PC-3 (cell line): ENCODE measurements around the gene MVB12B. TPM values are rescaled to one million over a fixed set of nuclear protein-coding genes. Genes with fewer than 3 reads are reported as not detected.

Experiments used
- ATAC-seq: fragments of 200-7000 bp; cut with Tn5 transposase; 2 replicates; pipeline ENCODE4 v1.9.1; 2020; ENCODE audit warnings: mild to moderate bottlenecking, moderate library complexity
- BruUV-seq: library from RNA; stranded (reverse); fragments of 400-500 nt; replicated peaks from 2 replicates; lab custom pipeline; 2021; lab: Mats Ljungman, UMichigan
- CTCF ChIA-PET: fragments of 300-600 bp; sonication (Branson Sonifier 250); formaldehyde crosslinking; loops from one replicate; lab custom pipeline; 2022; ENCODE audit warnings: antibody characterized with exemption; lab: Charles Lee
- POLR2A ChIA-PET: fragments of 300-600 bp; sonication (Branson Sonifier 250); formaldehyde crosslinking; loops from one replicate; lab custom pipeline; 2022; ENCODE audit warnings: antibody characterized with exemption; ENCODE audit not compliant: unreplicated experiment; lab: Charles Lee
- DNase-seq: peaks from one replicate; pipeline ENCODE4 v3.0.0-alpha.2; 2015
- H2AFZ ChIP-seq: fragments of 300-600 bp; sonication (generic); 2 replicates; pipeline ENCODE4 v1.6.0; 2016; ENCODE audit warnings: antibody characterized with exemption, low read length
- H3F3A ChIP-seq: fragments of 300-600 bp; sonication (generic); one replicate; pipeline ENCODE4 v1.6.0; 2017; ENCODE audit warnings: antibody characterized with exemption, low read length, control low read depth, mild to moderate bottlenecking; ENCODE audit not compliant: unreplicated experiment
- H3K27ac ChIP-seq: fragments of 300-600 bp; sonication (generic); 2 replicates; pipeline ENCODE4 v1.5.1; 2016; ENCODE audit warnings: mild to moderate bottlenecking, low read length
- H3K27me3 ChIP-seq: fragments of 300-600 bp; sonication (generic); 2 replicates; pipeline ENCODE4 v1.6.1; 2016; ENCODE audit warnings: low read length, mixed read lengths
- H3K36me3 ChIP-seq: fragments of 300-600 bp; sonication (generic); 2 replicates; pipeline ENCODE4 v1.6.1; 2016; ENCODE audit warnings: low read depth, mixed run types, low read length, mixed read lengths
- H3K4me1 ChIP-seq: fragments of 300-600 bp; sonication (generic); 2 replicates; pipeline ENCODE4 v1.5.1; 2016; ENCODE audit warnings: low read length; ENCODE audit not compliant: insufficient read depth
- H3K4me2 ChIP-seq: fragments of 300-600 bp; sonication (generic); 2 replicates; pipeline ENCODE4 v1.6.0; 2016; ENCODE audit warnings: low read length
- H3K4me3 ChIP-seq: fragments of 300-600 bp; sonication (generic); 2 replicates; pipeline ENCODE4 v1.5.1; 2016; ENCODE audit warnings: mild to moderate bottlenecking, low read length, mixed read lengths
- H3K79me2 ChIP-seq: fragments of 300-600 bp; sonication (generic); 2 replicates; pipeline ENCODE4 v1.6.1; 2017; ENCODE audit warnings: low read length, mixed read lengths
- H3K9ac ChIP-seq: fragments of 300-600 bp; sonication (generic); 2 replicates; pipeline ENCODE4 v1.6.0; 2016; ENCODE audit warnings: mild to moderate bottlenecking, low read length
- H3K9me2 ChIP-seq: fragments of 300-600 bp; sonication (generic); replicated peaks from 2 replicates; pipeline ENCODE4 v1.6.1; 2016; ENCODE audit warnings: mixed run types, low read length, mixed read lengths
- H3K9me3 ChIP-seq: fragments of 300-600 bp; sonication (generic); 2 replicates; pipeline ENCODE4 v1.6.1; 2016; ENCODE audit warnings: low read length, mixed read lengths
- H4K20me1 ChIP-seq: fragments of 300-600 bp; sonication (generic); 2 replicates; pipeline ENCODE4 v1.6.1; 2016; ENCODE audit warnings: low read length, mixed read lengths
- EZH2 ChIP-seq: fragments of 300-600 bp; sonication (generic); IDR thresholded peaks from one replicate; pipeline ENCODE4 v1.6.1; 2017; ENCODE audit warnings: antibody characterized with exemption, mild to moderate bottlenecking, low read length; ENCODE audit not compliant: unreplicated experiment
- EZH2phosphoT487 ChIP-seq: fragments of 300-600 bp; sonication (generic); IDR thresholded peaks from 2 replicates; pipeline ENCODE4 v1.6.1; 2018; ENCODE audit warnings: mild to moderate bottlenecking, antibody characterized with exemption, low read length, borderline replicate concordance
- intact Hi-C: fragments of 100-400 bp; cut with micrococcal nuclease; formaldehyde crosslinking; loops from 2 replicates; pipeline ENCODE4 v1.9.0; 2023
- total RNA-seq: library from RNA; depleted of rRNA; stranded (reverse); fragments of >200 nt; gene quantifications from 2 replicates; pipeline ENCODE4 v1.2.3, GENCODE V29; 2014
- TF ChIP-seq, protein P1 (sequence below): fragments of 300-600 bp; sonication (generic); conservative IDR thresholded peaks from 2 replicates; pipeline ENCODE4 v1.5.1; 2017; ENCODE audit warnings: antibody characterized with exemption, low read depth, mild to moderate bottlenecking, low read length

Gene MVB12B
- total RNA-seq, 1 experiment from 2014 or later: 7.2 TPM

- ChIA-PET CTCF (no interaction called here), POLR2A (no interaction called here)
- Histone ChIP-seq H3K4me1 (peaks cover 51% of the 10 kb centered on the region), H3K27me3 (no peaks in the 10 kb centered on the region), H3K9me3 (no peaks in the 10 kb centered on the region), H4K20me1 (no peaks in the 10 kb centered on the region), H3K9me2 (no peaks in the 10 kb centered on the region), H3K4me2 (no peak overlapping the region), H3K27ac (no peak overlapping the region), H3F3A (no peaks in the 10 kb centered on the region), H3K79me2 (peaks cover 8% of the 10 kb centered on the region; the same call in 1 of the 2 replicates), H2AFZ (no peak overlapping the region), H3K36me3 (no peaks in the 10 kb centered on the region), H3K9ac (no peak overlapping the region), H3K4me3 (no peak overlapping the region)
- BruUV-seq: no TSS peak
- DNase-seq (no peak), ATAC-seq (no peak)
- no peak for TF ChIP-seq EZH2phosphoT487
- TF ChIP-seq EZH2: no peak
- TF ChIP-seq, protein P1, sequence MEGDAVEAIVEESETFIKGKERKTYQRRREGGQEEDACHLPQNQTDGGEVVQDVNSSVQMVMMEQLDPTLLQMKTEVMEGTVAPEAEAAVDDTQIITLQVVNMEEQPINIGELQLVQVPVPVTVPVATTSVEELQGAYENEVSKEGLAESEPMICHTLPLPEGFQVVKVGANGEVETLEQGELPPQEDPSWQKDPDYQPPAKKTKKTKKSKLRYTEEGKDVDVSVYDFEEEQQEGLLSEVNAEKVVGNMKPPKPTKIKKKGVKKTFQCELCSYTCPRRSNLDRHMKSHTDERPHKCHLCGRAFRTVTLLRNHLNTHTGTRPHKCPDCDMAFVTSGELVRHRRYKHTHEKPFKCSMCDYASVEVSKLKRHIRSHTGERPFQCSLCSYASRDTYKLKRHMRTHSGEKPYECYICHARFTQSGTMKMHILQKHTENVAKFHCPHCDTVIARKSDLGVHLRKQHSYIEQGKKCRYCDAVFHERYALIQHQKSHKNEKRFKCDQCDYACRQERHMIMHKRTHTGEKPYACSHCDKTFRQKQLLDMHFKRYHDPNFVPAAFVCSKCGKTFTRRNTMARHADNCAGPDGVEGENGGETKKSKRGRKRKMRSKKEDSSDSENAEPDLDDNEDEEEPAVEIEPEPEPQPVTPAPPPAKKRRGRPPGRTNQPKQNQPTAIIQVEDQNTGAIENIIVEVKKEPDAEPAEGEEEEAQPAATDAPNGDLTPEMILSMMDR: no peak
- intact Hi-C loops: no loop called here
Observed at GRCh38 chr9:126378761-126379160, 52.1 kb downstream of the MVB12B start.

GRCh38 chr9:126379661-126380360 is 53.2 kb downstream of the MVB12B start:
- intact Hi-C loops: no loop called here
- peak overlapping the region; percentile 37; the same call in 1 of the 2 replicates for H3K4me2 ChIP-seq
- H3F3A ChIP-seq: no peaks in the 10 kb centered on the region
- H2AFZ ChIP-seq: 0 out of 2 replicates have a peak overlapping the region, but pooled peaks have one; percentile 43
- ChIA-PET CTCF (no interaction called here), POLR2A (no interaction called here)
- H3K4me1 ChIP-seq: peaks cover 47% of the 10 kb centered on the region
- H3K9me3 ChIP-seq: no peaks in the 10 kb centered on the region
- DNase-seq (peak; percentile 66), ATAC-seq (peak; percentile 74)
- H3K27me3 ChIP-seq: no peaks in the 10 kb centered on the region
- H3K36me3 ChIP-seq: no peaks in the 10 kb centered on the region
- H3K27ac ChIP-seq: no peak overlapping the region
- H4K20me1 ChIP-seq: no peaks in the 10 kb centered on the region
- BruUV-seq: no TSS peak
- H3K9me2 ChIP-seq: no peaks in the 10 kb centered on the region
- TF ChIP-seq EZH2: no peak
- no peak for TF ChIP-seq EZH2phosphoT487
- TF ChIP-seq, protein P1: no peak
- no peak overlapping the region for H3K4me3 ChIP-seq
- H3K9ac ChIP-seq: no peak overlapping the region
- peaks cover 8% of the 10 kb centered on the region; the same call in 1 of the 2 replicates for H3K79me2 ChIP-seq

DNA sequence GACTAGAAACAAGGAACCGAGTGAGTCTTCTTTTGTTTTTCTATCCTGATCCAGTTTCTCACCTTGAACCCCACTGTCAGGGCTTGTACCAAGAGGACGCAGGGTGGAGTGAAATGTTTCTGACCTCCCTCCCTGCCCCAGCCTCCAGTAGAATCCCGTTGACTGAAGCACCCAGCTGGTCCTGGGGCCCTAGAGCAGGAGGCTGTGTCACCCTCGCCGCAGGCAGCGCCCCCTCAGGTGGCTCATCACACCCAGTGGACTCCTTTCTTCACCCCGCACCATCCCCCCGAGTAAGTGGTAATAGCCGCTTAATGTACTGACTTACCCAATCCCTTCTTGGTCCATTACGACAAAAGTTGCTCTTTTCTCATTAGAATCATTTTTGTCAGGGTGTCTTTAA is 53.8 kb downstream of the MVB12B start:
- ATAC-seq: no peak
- Histone ChIP-seq H3K4me3 (no peak overlapping the region), H4K20me1 (no peaks in the 10 kb centered on the region), H2AFZ (0 out of 2 replicates have a peak overlapping the region, but pooled peaks have one; percentile 43), H3K27ac (no peak overlapping the region), H3F3A (no peaks in the 10 kb centered on the region), H3K27me3 (no peaks in the 10 kb centered on the region), H3K4me2 (peak overlapping the region; percentile 37; the same call in 1 of the 2 replicates), H3K9ac (no peak overlapping the region), H3K9me3 (no peaks in the 10 kb centered on the region), H3K4me1 (peaks cover 41% of the 10 kb centered on the region), H3K79me2 (peaks cover 8% of the 10 kb centered on the region; the same call in 1 of the 2 replicates), H3K9me2 (no peaks in the 10 kb centered on the region), H3K36me3 (no peaks in the 10 kb centered on the region)
- ChIA-PET CTCF (no interaction called here), POLR2A (no interaction called here)
- TF ChIP-seq EZH2: no peak
- no peak for DNase-seq
- intact Hi-C loops: no loop called here
- BruUV-seq: no TSS peak
